H9 (cell line): ENCODE results near the gene GRIK4. TPM values are rescaled to one million over a fixed set of nuclear protein-coding genes. Genes with fewer than 3 reads are reported as not detected.

Experiments
- DNase-seq: peaks from one replicate; pipeline ENCODE4 v3.0.0-alpha.2; 2017
- H2AFZ ChIP-seq: one replicate; pipeline ENCODE4 v1.6.1; 2013; ENCODE audit warnings: mild to moderate bottlenecking, low read length, control low read depth, moderate library complexity
- H2AK5ac ChIP-seq: 2 replicates; pipeline ENCODE4 v1.6.1; 2013; ENCODE audit warnings: low read length, control low read depth, mixed read lengths; ENCODE audit not compliant: insufficient read length
- H2BK120ac ChIP-seq: one replicate; pipeline ENCODE4 v1.6.1; 2013; ENCODE audit warnings: low read depth, mild to moderate bottlenecking, low read length, control low read depth, inconsistent platforms; ENCODE audit not compliant: poor library complexity, severe bottlenecking
- H2BK12ac ChIP-seq: 2 replicates; pipeline ENCODE4 v1.6.1; 2013; ENCODE audit warnings: low read length, control low read depth, mixed read lengths, low read depth; ENCODE audit not compliant: insufficient read length
- H2BK15ac ChIP-seq: 2 replicates; pipeline ENCODE4 v1.6.1; 2013; ENCODE audit warnings: low read depth, low read length, control low read depth
- H2BK20ac ChIP-seq: one replicate; pipeline ENCODE4 v1.6.1; 2013; ENCODE audit warnings: low read depth, mild to moderate bottlenecking, low read length, control low read depth, inconsistent platforms; ENCODE audit not compliant: poor library complexity, severe bottlenecking
- H2BK5ac ChIP-seq: 2 replicates; pipeline ENCODE4 v1.6.1; 2013; ENCODE audit warnings: low read length, control low read depth, mixed read lengths; ENCODE audit not compliant: insufficient read length
- H3K14ac ChIP-seq: 2 replicates; pipeline ENCODE4 v1.6.1; 2013; ENCODE audit warnings: low read length, control low read depth; ENCODE audit not compliant: insufficient read depth
- H3K18ac ChIP-seq: 2 replicates; pipeline ENCODE4 v1.6.1; 2013; ENCODE audit warnings: low read depth, mild to moderate bottlenecking, mixed read lengths, low read length, control low read depth; ENCODE audit not compliant: insufficient read length
- H3K23ac ChIP-seq: 2 replicates; pipeline ENCODE4 v1.6.1; 2013; ENCODE audit warnings: low read length, control low read depth, mixed read lengths, low read depth; ENCODE audit not compliant: insufficient read length
- H3K23me2 ChIP-seq: 2 replicates; pipeline ENCODE4 v1.6.1; 2013; ENCODE audit warnings: low read depth, mild to moderate bottlenecking, mixed read lengths, low read length, control low read depth; ENCODE audit not compliant: insufficient read length, poor library complexity, severe bottlenecking
- H3K27ac ChIP-seq: 2 replicates; pipeline ENCODE4 v1.5.1; 2013; ENCODE audit warnings: low read length, control low read depth, mixed read lengths, low read depth; ENCODE audit not compliant: insufficient read length
- H3K27me3 ChIP-seq: 2 replicates; pipeline ENCODE4 v1.6.1; 2013; ENCODE audit warnings: low read length, control low read depth, inconsistent platforms; ENCODE audit not compliant: insufficient read depth
- H3K4ac ChIP-seq: 2 replicates; pipeline ENCODE4 v1.6.1; 2013; ENCODE audit warnings: low read depth, mild to moderate bottlenecking, control low read depth, inconsistent platforms, low read length, moderate library complexity
- H3K4me1 ChIP-seq: 2 replicates; pipeline ENCODE4 v1.6.1; 2013; ENCODE audit warnings: low read length, control low read depth, inconsistent platforms; ENCODE audit not compliant: insufficient read depth
- H3K4me2 ChIP-seq: 2 replicates; pipeline ENCODE4 v1.6.1; 2013; ENCODE audit warnings: low read length, control low read depth, mixed read lengths; ENCODE audit not compliant: insufficient read length, insufficient read depth
- H3K56ac ChIP-seq: 2 replicates; pipeline ENCODE4 v1.6.1; 2013; ENCODE audit warnings: low read depth, mild to moderate bottlenecking, mixed read lengths, low read length, control low read depth; ENCODE audit not compliant: insufficient read length
- H3K79me1 ChIP-seq: 2 replicates; pipeline ENCODE4 v1.6.1; 2013; ENCODE audit warnings: low read depth, mild to moderate bottlenecking, moderate library complexity, low read length, control low read depth, inconsistent platforms; ENCODE audit not compliant: insufficient read depth, poor library complexity, severe bottlenecking
- H3K79me2 ChIP-seq: 2 replicates; pipeline ENCODE4 v1.6.1; 2013; ENCODE audit warnings: low read length, control low read depth, inconsistent platforms; ENCODE audit not compliant: insufficient read depth
- H3K9ac ChIP-seq: 2 replicates; pipeline ENCODE4 v1.6.1; 2013; ENCODE audit warnings: low read length, control low read depth, mixed read lengths; ENCODE audit not compliant: insufficient read length; ENCODE audit errors: extremely low read depth
- H3K9me3 ChIP-seq: one replicate; pipeline ENCODE4 v1.6.1; 2013; ENCODE audit warnings: low read depth, low read length, inconsistent platforms; ENCODE audit not compliant: control insufficient read depth
- H3T11ph ChIP-seq: one replicate; pipeline ENCODE4 v1.6.1; 2013; ENCODE audit warnings: mild to moderate bottlenecking, low read length, control low read depth, inconsistent platforms
- H4K20me1 ChIP-seq: one replicate; pipeline ENCODE4 v1.6.1; 2013; ENCODE audit not compliant: control insufficient read depth, insufficient read length, insufficient read depth
- H4K5ac ChIP-seq: 2 replicates; pipeline ENCODE4 v1.6.1; 2013; ENCODE audit warnings: low read depth, mild to moderate bottlenecking, mixed read lengths, low read length, control low read depth; ENCODE audit not compliant: insufficient read length
- H4K8ac ChIP-seq: replicated peaks from 2 replicates; pipeline ENCODE4 v1.6.1; 2013; ENCODE audit warnings: low read length, control low read depth, mixed read lengths, low read depth; ENCODE audit not compliant: insufficient read length
- H4K91ac ChIP-seq: 2 replicates; pipeline ENCODE4 v1.6.1; 2013; ENCODE audit warnings: low read depth, mild to moderate bottlenecking, moderate library complexity, mixed read lengths, low read length, control low read depth; ENCODE audit not compliant: insufficient read length
- H3K27ac Mint-ChIP-seq, 3 experiments: 2 replicates in 2 of 3; 3 replicates in 1 of 3; pipeline ENCODE4 v1.8.0; 2020 to 2021; ENCODE audit warnings: mixed read lengths in 3 of 3, mild to moderate bottlenecking in 1 of 3, moderate library complexity in 1 of 3
- H3K27me3 Mint-ChIP-seq: 2 replicates; pipeline ENCODE4 v1.8.0; 2021; ENCODE audit warnings: low read depth, mild to moderate bottlenecking, moderate library complexity, mixed read lengths
- H3K36me3 Mint-ChIP-seq, 3 experiments: 2 replicates in 2 of 3; 3 replicates in 1 of 3; pipeline ENCODE4 v1.8.0; 2020 to 2021; ENCODE audit warnings: low read depth in 3 of 3, mixed read lengths in 3 of 3; ENCODE audit not compliant: insufficient read depth in 1 of 3
- H3K4me1 Mint-ChIP-seq, 2 experiments: 2 replicates each; pipeline ENCODE4 v1.8.0; 2020; ENCODE audit warnings: mixed read lengths in 2 of 2
- H3K4me3 Mint-ChIP-seq, 2 experiments: 2 replicates in 1 of 2; 3 replicates in 1 of 2; pipeline ENCODE4 v1.8.0; 2020 to 2021; ENCODE audit warnings: mild to moderate bottlenecking in 2 of 2, mixed read lengths in 2 of 2, moderate library complexity in 1 of 2
- H3K9me3 Mint-ChIP-seq, 2 experiments: 2 replicates in 1 of 2; 3 replicates in 1 of 2; pipeline ENCODE4 v1.8.0; 2020; ENCODE audit warnings: mild to moderate bottlenecking in 2 of 2, mixed read lengths in 2 of 2, moderate library complexity in 1 of 2
- WGBS: extraction: QIAGEN DNeasy Blood & Tissue Kit; methylation state at CpG from one replicate; pipeline ENCODE4 v1.1.7; 2013; ENCODE audit warnings: missing lambda C conversion rate, low lambda C conversion rate, mixed read lengths; ENCODE audit not compliant: insufficient read length; ENCODE audit errors: extremely low coverage; 5-methylcytosine and 5-hydroxymethylcytosine counted together
- total RNA-seq: library from RNA; stranded (reverse); gene quantifications from 2 replicates; pipeline ENCODE4 v1.2.1, GENCODE V29; 2021
- TF ChIP-seq, protein P1 (sequence below): fragments of 200-600 bp; sonication (generic); conservative IDR thresholded peaks from 3 replicates; pipeline ENCODE4 v1.8.0; 2021; ENCODE audit warnings: antibody characterized with exemption, mild to moderate bottlenecking

The GRIK4 gene
- total RNA-seq, 1 experiment from 2014 or later, result 2.3 TPM

DNA sequence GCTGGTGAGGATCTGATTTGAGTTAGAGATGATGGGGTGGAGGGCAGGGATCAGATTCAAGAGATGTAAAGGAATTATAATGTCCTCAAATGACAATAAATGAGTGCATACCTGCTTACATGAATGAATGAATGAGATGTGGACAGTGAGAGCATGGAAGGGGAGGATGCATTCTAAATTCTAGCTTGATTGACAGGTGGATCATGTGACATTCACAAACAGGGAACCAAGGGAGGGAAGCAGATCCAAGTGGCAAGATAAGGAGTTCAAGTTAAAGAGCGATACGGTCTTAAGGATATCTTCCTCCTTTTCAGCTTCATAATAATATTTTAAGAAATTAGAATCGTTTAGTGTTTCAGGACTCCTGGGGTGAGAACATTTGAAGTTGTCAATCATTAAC lies 341.9 kb downstream of the GRIK4 start:
- H3K9me3 ChIP-seq, result no peaks in the 10 kb centered on the region
- no peak overlapping the region for H4K5ac ChIP-seq
- H2BK15ac ChIP-seq, result no peak overlapping the region
- no peak overlapping the region for H3T11ph ChIP-seq
- H4K20me1 ChIP-seq, result no peaks in the 10 kb centered on the region
- H3K27me3 ChIP-seq, result no peaks in the 10 kb centered on the region; the same call in 1 of the 2 replicates
- H3K4me1 ChIP-seq, result no peaks in the 10 kb centered on the region; the same call in 1 of the 2 replicates
- no peaks in the 10 kb centered on the region for H3K79me2 ChIP-seq
- no peak overlapping the region for H3K9ac ChIP-seq
- Mint-ChIP-seq H3K4me3 (no peak overlapping the region), H3K4me1 (peaks cover 6 to 8% of the 10 kb centered on the region in 2 experiments; a peak in 3 of 4 replicates), H3K36me3 (no peaks in the 10 kb centered on the region), H3K27me3 (0 out of 2 replicates have a peak, but pooled peaks cover 2% of the 10 kb centered on the region), H3K27ac (no peak overlapping the region), H3K9me3 (no peaks in the 10 kb centered on the region)
- no peak for DNase-seq
- TF ChIP-seq, protein P1, sequence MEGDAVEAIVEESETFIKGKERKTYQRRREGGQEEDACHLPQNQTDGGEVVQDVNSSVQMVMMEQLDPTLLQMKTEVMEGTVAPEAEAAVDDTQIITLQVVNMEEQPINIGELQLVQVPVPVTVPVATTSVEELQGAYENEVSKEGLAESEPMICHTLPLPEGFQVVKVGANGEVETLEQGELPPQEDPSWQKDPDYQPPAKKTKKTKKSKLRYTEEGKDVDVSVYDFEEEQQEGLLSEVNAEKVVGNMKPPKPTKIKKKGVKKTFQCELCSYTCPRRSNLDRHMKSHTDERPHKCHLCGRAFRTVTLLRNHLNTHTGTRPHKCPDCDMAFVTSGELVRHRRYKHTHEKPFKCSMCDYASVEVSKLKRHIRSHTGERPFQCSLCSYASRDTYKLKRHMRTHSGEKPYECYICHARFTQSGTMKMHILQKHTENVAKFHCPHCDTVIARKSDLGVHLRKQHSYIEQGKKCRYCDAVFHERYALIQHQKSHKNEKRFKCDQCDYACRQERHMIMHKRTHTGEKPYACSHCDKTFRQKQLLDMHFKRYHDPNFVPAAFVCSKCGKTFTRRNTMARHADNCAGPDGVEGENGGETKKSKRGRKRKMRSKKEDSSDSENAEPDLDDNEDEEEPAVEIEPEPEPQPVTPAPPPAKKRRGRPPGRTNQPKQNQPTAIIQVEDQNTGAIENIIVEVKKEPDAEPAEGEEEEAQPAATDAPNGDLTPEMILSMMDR, result no peak
- H3K23me2 ChIP-seq, result no peaks in the 10 kb centered on the region
- H2BK12ac ChIP-seq, result no peak overlapping the region
- no peak overlapping the region for H2BK20ac ChIP-seq
- no peak overlapping the region for H2AK5ac ChIP-seq
- no peak overlapping the region for H3K4me2 ChIP-seq
- no peak overlapping the region for H3K56ac ChIP-seq
- H3K18ac ChIP-seq, result no peak overlapping the region
- H4K8ac ChIP-seq, result no peak overlapping the region
- WGBS, result no CpG with 5 or more reads among the region's 3 CpGs
- no peaks in the 10 kb centered on the region for H3K79me1 ChIP-seq
- no peak overlapping the region for H3K14ac ChIP-seq
- no peak overlapping the region for H3K23ac ChIP-seq
- H2BK120ac ChIP-seq, result no peak overlapping the region
- H3K27ac ChIP-seq, result no peak overlapping the region
- H2AFZ ChIP-seq, result no peak overlapping the region
- H3K4ac ChIP-seq, result no peak overlapping the region
- no peak overlapping the region for H2BK5ac ChIP-seq
- H4K91ac ChIP-seq, result no peak overlapping the region
